Mesothelial cell of epicardium (in vitro differentiated cells): ENCODE data around the gene HSP90B1. TPM values are rescaled to one million over a fixed set of nuclear protein-coding genes. Genes with fewer than 3 reads are reported as not detected.

ENCODE experiments used
- DNase-seq, 2 experiments: peaks; one replicate each; pipeline ENCODE4 v3.0.0; 2021; ENCODE audit warnings: low spot score in 2 of 2; ENCODE audit not compliant: unreplicated experiment in 2 of 2
- H3K27ac Mint-ChIP-seq: 2 replicates; pipeline ENCODE4 v1.8.0; 2021; ENCODE audit warnings: mixed read lengths
- H3K27me3 Mint-ChIP-seq: 2 replicates; pipeline ENCODE4 v1.8.0; 2021; ENCODE audit warnings: low read depth, mixed read lengths
- H3K36me3 Mint-ChIP-seq: 2 replicates; pipeline ENCODE4 v1.8.0; 2021; ENCODE audit warnings: mixed read lengths
- H3K4me1 Mint-ChIP-seq: 2 replicates; pipeline ENCODE4 v1.8.0; 2021; ENCODE audit warnings: mixed read lengths
- H3K4me3 Mint-ChIP-seq: 2 replicates; pipeline ENCODE4 v1.8.0; 2021; ENCODE audit warnings: mild to moderate bottlenecking, moderate library complexity, mixed read lengths
- H3K9me3 Mint-ChIP-seq: 2 replicates; pipeline ENCODE4 v1.8.0; 2021; ENCODE audit warnings: mixed read lengths
- total RNA-seq: library from RNA; stranded (reverse); gene quantifications from 3 replicates; pipeline ENCODE4 v1.2.1, GENCODE V29; 2021
- TF ChIP-seq, protein P1 (sequence below): fragments of 200-600 bp; sonication (generic); IDR thresholded peaks from one replicate; pipeline ENCODE4 v1.5.0; 2021; ENCODE audit warnings: antibody characterized with exemption; ENCODE audit not compliant: unreplicated experiment

HSP90B1 gene
- total RNA-seq, 1 donor from 2014 or later: 788 TPM

DNA sequence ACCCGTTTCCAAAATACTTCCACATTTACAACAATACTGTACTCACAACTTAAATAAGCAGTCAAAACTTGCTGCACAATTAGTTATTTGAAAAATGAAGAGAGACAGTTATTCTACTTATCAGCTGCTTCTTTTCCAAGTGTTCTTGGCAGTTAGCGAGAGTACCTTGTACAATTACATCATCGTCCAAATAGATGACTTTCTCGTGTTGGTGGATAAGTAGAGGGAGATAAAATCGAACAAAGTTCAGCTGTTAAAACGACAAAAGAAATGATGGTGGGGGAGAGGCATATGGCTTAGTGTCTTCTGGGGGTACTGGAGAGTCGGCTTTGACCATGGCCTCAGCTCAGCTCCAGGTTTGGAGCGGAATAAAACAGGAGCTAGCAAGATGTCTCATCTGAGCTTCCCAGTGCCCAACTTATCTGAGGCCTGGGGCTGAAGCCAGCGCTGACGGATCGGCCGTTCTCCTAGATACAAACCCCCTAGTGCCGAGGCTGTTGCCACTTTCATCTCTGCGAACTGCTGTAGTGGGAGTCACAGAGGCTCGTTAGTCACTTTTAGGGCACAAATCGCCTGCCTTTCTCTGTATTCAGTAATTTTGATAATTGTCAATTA, 67.2 kb downstream of the HSP90B1 start:
- Mint-ChIP-seq H3K4me1 (peaks cover 7% of the 10 kb centered on the region), H3K4me3 (no peak overlapping the region), H3K27ac (no peak overlapping the region), H3K27me3 (peaks cover 11% of the 10 kb centered on the region), H3K36me3 (no peaks in the 10 kb centered on the region), H3K9me3 (no peaks in the 10 kb centered on the region)
- DNase-seq: no peak
- TF ChIP-seq, protein P1, sequence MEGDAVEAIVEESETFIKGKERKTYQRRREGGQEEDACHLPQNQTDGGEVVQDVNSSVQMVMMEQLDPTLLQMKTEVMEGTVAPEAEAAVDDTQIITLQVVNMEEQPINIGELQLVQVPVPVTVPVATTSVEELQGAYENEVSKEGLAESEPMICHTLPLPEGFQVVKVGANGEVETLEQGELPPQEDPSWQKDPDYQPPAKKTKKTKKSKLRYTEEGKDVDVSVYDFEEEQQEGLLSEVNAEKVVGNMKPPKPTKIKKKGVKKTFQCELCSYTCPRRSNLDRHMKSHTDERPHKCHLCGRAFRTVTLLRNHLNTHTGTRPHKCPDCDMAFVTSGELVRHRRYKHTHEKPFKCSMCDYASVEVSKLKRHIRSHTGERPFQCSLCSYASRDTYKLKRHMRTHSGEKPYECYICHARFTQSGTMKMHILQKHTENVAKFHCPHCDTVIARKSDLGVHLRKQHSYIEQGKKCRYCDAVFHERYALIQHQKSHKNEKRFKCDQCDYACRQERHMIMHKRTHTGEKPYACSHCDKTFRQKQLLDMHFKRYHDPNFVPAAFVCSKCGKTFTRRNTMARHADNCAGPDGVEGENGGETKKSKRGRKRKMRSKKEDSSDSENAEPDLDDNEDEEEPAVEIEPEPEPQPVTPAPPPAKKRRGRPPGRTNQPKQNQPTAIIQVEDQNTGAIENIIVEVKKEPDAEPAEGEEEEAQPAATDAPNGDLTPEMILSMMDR: no peak

Other genes starting within 250 kb of the HSP90B1 start
- gene NT5DC3, start 89.2 kb upstream of the HSP90B1 start, total RNA-seq: 7.7 to 9.1 TPM (median 8.7 TPM) in 3 replicates
- gene TDG, start 35.5 kb downstream of the HSP90B1 start, total RNA-seq: 46.2 to 48.5 TPM (median 48.2 TPM) in 3 replicates
- gene GLT8D2, start 119.8 kb downstream of the HSP90B1 start, total RNA-seq: 10.1 to 13.1 TPM (median 11.1 TPM) in 3 replicates
- gene HCFC2, start 134.1 kb downstream of the HSP90B1 start, total RNA-seq: 11.4 to 14.8 TPM (median 13.8 TPM) in 3 replicates
- 36.0 to 40.2 TPM (median 36.7 TPM) in 3 replicates for gene NFYB, start 207.8 kb downstream of the HSP90B1 start, total RNA-seq